Loucy (cell line): Measurements from ENCODE around the gene CCM2L.

ENCODE experiments used
- H2AFZ ChIP-seq: fragments of 200-600 bp; sonication (generic); 2 replicates; pipeline ENCODE4 v1.6.0; 2016; ENCODE audit warnings: antibody characterized with exemption, mild to moderate bottlenecking, low read length, moderate library complexity
- H3F3A ChIP-seq: fragments of 200-600 bp; 2 replicates; pipeline ENCODE4 v1.6.0; 2016; ENCODE audit warnings: antibody characterized with exemption, low read depth, mild to moderate bottlenecking
- H3K27me3 ChIP-seq: fragments of 200-600 bp; sonication (generic); 2 replicates; pipeline ENCODE4 v1.6.1; 2014; ENCODE audit warnings: low read length, mild to moderate bottlenecking; ENCODE audit not compliant: insufficient read depth, poor library complexity, severe bottlenecking
- H3K36me3 ChIP-seq: fragments of 200-600 bp; sonication (generic); 2 replicates; pipeline ENCODE4 v1.6.1; 2016; ENCODE audit warnings: low read length; ENCODE audit not compliant: insufficient read depth
- H3K4me1 ChIP-seq: fragments of 200-600 bp; sonication (generic); 2 replicates; pipeline ENCODE4 v1.5.1; 2014; ENCODE audit warnings: low read length, mild to moderate bottlenecking; ENCODE audit not compliant: insufficient read depth, poor library complexity, severe bottlenecking
- H3K4me2 ChIP-seq: fragments of 200-600 bp; sonication (generic); 2 replicates; pipeline ENCODE4 v1.6.0; 2014; ENCODE audit warnings: antibody characterized with exemption, low read length, low read depth, mild to moderate bottlenecking; ENCODE audit not compliant: poor library complexity, severe bottlenecking
- H3K4me3 ChIP-seq: fragments of 200-600 bp; sonication (generic); 2 replicates; pipeline ENCODE4 v1.5.1; 2014; ENCODE audit warnings: low read length, mild to moderate bottlenecking, mixed read lengths; ENCODE audit not compliant: poor library complexity, severe bottlenecking
- H3K79me2 ChIP-seq: fragments of 200-600 bp; sonication (generic); 2 replicates; pipeline ENCODE4 v1.6.1; 2014; ENCODE audit warnings: low read length; ENCODE audit not compliant: insufficient read depth
- H3K9ac ChIP-seq: fragments of 200-600 bp; sonication (generic); 2 replicates; pipeline ENCODE4 v1.6.0; 2014; ENCODE audit warnings: mild to moderate bottlenecking, low read depth, low read length, moderate library complexity; ENCODE audit not compliant: poor library complexity, severe bottlenecking
- H3K9me2 ChIP-seq: fragments of 200-600 bp; sonication (generic); replicated peaks from 2 replicates; pipeline ENCODE4 v1.6.1; 2016; ENCODE audit warnings: low read depth, low read length, mixed read lengths
- H3K9me3 ChIP-seq: fragments of 200-600 bp; sonication (generic); 2 replicates; pipeline ENCODE4 v1.6.1; 2014; ENCODE audit warnings: mild to moderate bottlenecking, antibody characterized with exemption, low read length, low read depth; ENCODE audit not compliant: insufficient read depth
- H4K20me1 ChIP-seq: fragments of 200-600 bp; sonication (generic); 2 replicates; pipeline ENCODE4 v1.6.0; 2014; ENCODE audit warnings: antibody characterized with exemption, low read length, mild to moderate bottlenecking; ENCODE audit not compliant: insufficient read depth, poor library complexity, severe bottlenecking
- EZH2phosphoT487 ChIP-seq: fragments of 200-600 bp; IDR thresholded peaks from 2 replicates; pipeline ENCODE4 v1.6.1; 2018; ENCODE audit warnings: antibody characterized with exemption, mild to moderate bottlenecking, moderate library complexity, borderline replicate concordance
- TF ChIP-seq, protein P1 (sequence below): fragments of 200-600 bp; sonication (generic); conservative IDR thresholded peaks from 2 replicates; pipeline ENCODE4 v1.5.1; 2014; ENCODE audit warnings: mild to moderate bottlenecking, antibody characterized with exemption, low read length

CCM2L gene

DNA sequence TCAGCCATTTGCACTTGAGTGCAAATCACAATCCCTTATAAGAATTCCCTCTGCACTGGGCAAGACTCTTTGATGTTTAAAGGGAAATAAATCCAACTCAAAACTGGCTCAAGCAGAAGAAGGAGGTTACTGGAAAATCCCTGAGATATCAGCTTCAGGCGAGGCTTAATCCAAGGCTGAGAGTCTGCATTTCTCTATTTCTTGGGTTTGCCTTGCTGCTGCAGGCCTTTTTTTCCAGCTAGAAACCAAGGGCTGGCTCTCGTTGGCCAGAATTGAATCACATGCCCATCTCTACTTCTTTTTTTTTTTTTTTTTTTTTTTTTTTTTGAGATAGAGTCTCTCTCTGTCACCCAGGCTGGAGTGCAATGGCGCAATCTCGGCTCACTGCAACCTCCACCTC lies 53.5 kb downstream of the CCM2L start:
- no peaks in the 10 kb centered on the region for H3K9me3 ChIP-seq
- H3K4me2 ChIP-seq, result no peak overlapping the region
- no peak overlapping the region for H3K9ac ChIP-seq
- no peaks in the 10 kb centered on the region for H3K9me2 ChIP-seq
- H3K4me1 ChIP-seq, result no peaks in the 10 kb centered on the region
- no peak overlapping the region for H2AFZ ChIP-seq
- H3K27me3 ChIP-seq, result no peaks in the 10 kb centered on the region
- no peaks in the 10 kb centered on the region for H3K36me3 ChIP-seq
- no peaks in the 10 kb centered on the region for H3K79me2 ChIP-seq
- TF ChIP-seq EZH2phosphoT487, result no peak
- TF ChIP-seq, protein P1, sequence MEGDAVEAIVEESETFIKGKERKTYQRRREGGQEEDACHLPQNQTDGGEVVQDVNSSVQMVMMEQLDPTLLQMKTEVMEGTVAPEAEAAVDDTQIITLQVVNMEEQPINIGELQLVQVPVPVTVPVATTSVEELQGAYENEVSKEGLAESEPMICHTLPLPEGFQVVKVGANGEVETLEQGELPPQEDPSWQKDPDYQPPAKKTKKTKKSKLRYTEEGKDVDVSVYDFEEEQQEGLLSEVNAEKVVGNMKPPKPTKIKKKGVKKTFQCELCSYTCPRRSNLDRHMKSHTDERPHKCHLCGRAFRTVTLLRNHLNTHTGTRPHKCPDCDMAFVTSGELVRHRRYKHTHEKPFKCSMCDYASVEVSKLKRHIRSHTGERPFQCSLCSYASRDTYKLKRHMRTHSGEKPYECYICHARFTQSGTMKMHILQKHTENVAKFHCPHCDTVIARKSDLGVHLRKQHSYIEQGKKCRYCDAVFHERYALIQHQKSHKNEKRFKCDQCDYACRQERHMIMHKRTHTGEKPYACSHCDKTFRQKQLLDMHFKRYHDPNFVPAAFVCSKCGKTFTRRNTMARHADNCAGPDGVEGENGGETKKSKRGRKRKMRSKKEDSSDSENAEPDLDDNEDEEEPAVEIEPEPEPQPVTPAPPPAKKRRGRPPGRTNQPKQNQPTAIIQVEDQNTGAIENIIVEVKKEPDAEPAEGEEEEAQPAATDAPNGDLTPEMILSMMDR, result no peak
- H3K4me3 ChIP-seq, result no peak overlapping the region
- H3F3A ChIP-seq, result no peaks in the 10 kb centered on the region
- H4K20me1 ChIP-seq, result no peaks in the 10 kb centered on the region

DNA sequence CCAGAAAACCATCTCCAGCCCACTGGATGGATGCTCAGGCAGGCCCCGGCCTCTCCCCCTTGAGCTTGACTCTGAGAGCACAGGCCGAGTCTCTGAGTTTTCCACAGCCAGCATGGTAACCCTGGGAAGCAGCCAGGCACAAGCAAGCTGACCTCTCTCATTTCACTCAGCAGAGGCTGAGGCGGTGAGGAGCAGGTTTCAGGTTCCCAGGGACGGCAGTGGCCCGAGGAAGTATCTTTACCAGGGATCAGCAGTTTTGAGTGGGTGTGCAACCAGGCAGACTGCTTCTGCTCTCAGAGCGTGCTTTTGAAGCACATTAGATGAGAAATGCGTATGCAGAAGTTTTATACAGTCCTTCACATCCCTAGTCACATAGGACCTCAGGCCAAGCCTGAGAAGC lies 54.4 kb downstream of the CCM2L start:
- H3K79me2 ChIP-seq, result no peaks in the 10 kb centered on the region
- no peaks in the 10 kb centered on the region for H3F3A ChIP-seq
- no peaks in the 10 kb centered on the region for H3K9me3 ChIP-seq
- H3K36me3 ChIP-seq, result no peaks in the 10 kb centered on the region
- TF ChIP-seq, protein P1, result no peak
- TF ChIP-seq EZH2phosphoT487, result no peak
- no peak overlapping the region for H3K9ac ChIP-seq
- no peak overlapping the region for H3K4me2 ChIP-seq
- H3K9me2 ChIP-seq, result no peaks in the 10 kb centered on the region
- no peak overlapping the region for H2AFZ ChIP-seq
- H3K4me3 ChIP-seq, result no peak overlapping the region
- H3K4me1 ChIP-seq, result no peaks in the 10 kb centered on the region
- no peaks in the 10 kb centered on the region for H3K27me3 ChIP-seq
- no peaks in the 10 kb centered on the region for H4K20me1 ChIP-seq

DNA sequence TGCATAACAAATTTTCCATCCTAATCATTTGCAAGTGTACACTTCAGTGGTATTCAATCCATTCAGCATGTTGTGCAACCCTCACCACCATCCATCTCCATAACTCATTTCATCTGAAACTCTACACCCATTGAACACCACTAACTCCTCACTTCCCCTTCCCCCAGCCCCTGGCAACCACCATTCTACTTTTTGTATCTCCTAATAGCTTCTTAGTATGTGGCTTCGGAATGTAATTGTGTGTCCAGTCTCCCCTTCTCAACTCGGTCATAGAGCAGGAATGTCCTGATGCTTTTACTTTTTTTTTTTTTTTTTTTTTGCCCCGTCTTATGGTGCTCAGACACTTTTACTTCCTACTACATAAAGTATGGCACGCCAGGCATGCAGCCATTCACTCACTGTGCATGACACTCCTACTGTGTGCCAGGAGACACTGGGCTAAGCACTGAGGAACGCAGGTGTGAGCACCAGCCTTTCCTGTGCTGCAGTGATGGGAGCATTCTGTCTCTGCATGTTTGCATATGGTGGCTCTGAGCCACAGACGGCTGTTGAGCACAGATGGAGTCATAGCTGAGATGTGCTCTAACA lies 57.1 kb downstream of the CCM2L start:
- Histone ChIP-seq H3F3A (no peaks in the 10 kb centered on the region), H3K4me2 (no peak overlapping the region), H2AFZ (no peak overlapping the region), H3K9me3 (no peaks in the 10 kb centered on the region), H3K4me1 (no peaks in the 10 kb centered on the region), H3K27me3 (no peaks in the 10 kb centered on the region), H3K4me3 (no peak overlapping the region), H3K79me2 (no peaks in the 10 kb centered on the region), H4K20me1 (no peaks in the 10 kb centered on the region), H3K36me3 (no peaks in the 10 kb centered on the region), H3K9me2 (no peaks in the 10 kb centered on the region), H3K9ac (no peak overlapping the region)
- TF ChIP-seq, protein P1, result no peak
- TF ChIP-seq EZH2phosphoT487, result no peak
